Femur (tissue), 1 donor: Measurements from ENCODE around the gene NKX6-2.
"Not testable (repeated sequence)": the region's sequence is repeated elsewhere in the genome, so short reads cannot be mapped to it uniquely, and the experiment has no call there.

Source experiments
- DNase-seq: peaks from one replicate; pipeline ENCODE4 v3.0.0-alpha.2; 2017

Gene NKX6-2

GRCh38 chr10:132793871-132794849 lies 8.2 kb upstream of the NKX6-2 start:
- no peak for DNase-seq

- DNase-seq: no peak
Measured at GRCh38 chr10:132793213-132793612, 7.3 kb upstream of the NKX6-2 start.

- no peak for DNase-seq
Measured at GRCh38 chr10:132792796-132793195, 6.8 kb upstream of the NKX6-2 start.

GRCh38 chr10:132792099-132792498 lies 6.2 kb upstream of the NKX6-2 start:
- not testable (repeated sequence) for DNase-seq

- no peak for DNase-seq
Measured at GRCh38 chr10:132790934-132791829, 5.2 kb upstream of the NKX6-2 start.

- no peak for DNase-seq
Measured at GRCh38 chr10:132790470-132790869, 4.5 kb upstream of the NKX6-2 start.

GRCh38 chr10:132789659-132790148 lies 3.8 kb upstream of the NKX6-2 start:
- no peak for DNase-seq

GRCh38 chr10:132788831-132789219 lies 2.9 kb upstream of the NKX6-2 start:
- DNase-seq: no peak

- DNase-seq: no peak
Measured at GRCh38 chr10:132788180-132788830, 2.4 kb upstream of the NKX6-2 start.

GRCh38 chr10:132787495-132788179 lies 1.7 kb upstream of the NKX6-2 start:
- no peak for DNase-seq

- DNase-seq: no peak
Measured at GRCh38 chr10:132786884-132787494, 1.0 kb upstream of the NKX6-2 start.

- DNase-seq: no peak
Measured at GRCh38 chr10:132786476-132786883, 533 bp upstream of the NKX6-2 start.

GRCh38 chr10:132784866-132785722 lies 853 bp downstream of the NKX6-2 start:
- DNase-seq: no peak

- DNase-seq: no peak
Measured at GRCh38 chr10:132783940-132784865, 1.7 kb downstream of the NKX6-2 start.

- DNase-seq: no peak
Measured at GRCh38 chr10:132783165-132783939, 2.6 kb downstream of the NKX6-2 start.

- no peak for DNase-seq
Measured at GRCh38 chr10:132781556-132781955, 4.4 kb downstream of the NKX6-2 start.

- DNase-seq: no peak
Measured at GRCh38 chr10:132780356-132780755, 5.6 kb downstream of the NKX6-2 start.

GRCh38 chr10:132779549-132780294 lies 6.2 kb downstream of the NKX6-2 start:
- DNase-seq: no peak
